GM23338 (cell line): ENCODE measurements around the gene NTN4. TPM values are rescaled to one million over a fixed set of nuclear protein-coding genes. Genes with fewer than 3 reads are reported as not detected.
A peak's percentile ranks its signal among the peaks of the same experiment; 100 is the strongest.

Experiments used
- ATAC-seq: fragments of 200-7000 bp; cut with Tn5 transposase; 3 replicates; pipeline ENCODE4 v1.9.1; 2020
- DNase-seq: peaks from one replicate; pipeline ENCODE4 v3.0.0-alpha.2; 2015; ENCODE audit warnings: low spot score
- H2AFZ ChIP-seq: fragments of 200-600 bp; sonication (generic); 2 replicates; pipeline ENCODE4 v1.8.0; 2016; ENCODE audit warnings: antibody characterized with exemption, mild to moderate bottlenecking, moderate library complexity
- H3F3A ChIP-seq: fragments of 200-600 bp; sonication (generic); replicated peaks from 2 replicates; pipeline ENCODE4 v1.8.0; 2017; ENCODE audit warnings: antibody characterized with exemption, mixed run types, low read depth
- H3K27ac ChIP-seq: fragments of 200-600 bp; sonication (generic); 2 replicates; pipeline ENCODE4 v1.6.1; 2016; ENCODE audit warnings: low read depth
- H3K27me3 ChIP-seq: fragments of 200-600 bp; sonication (generic); 2 replicates; pipeline ENCODE4 v1.8.0; 2016; ENCODE audit warnings: mild to moderate bottlenecking, mixed run types, moderate library complexity; ENCODE audit not compliant: insufficient read depth
- H3K36me3 ChIP-seq: fragments of 200-600 bp; sonication (generic); 2 replicates; pipeline ENCODE4 v1.8.0; 2016; ENCODE audit warnings: mild to moderate bottlenecking; ENCODE audit not compliant: insufficient read depth
- H3K4me1 ChIP-seq: fragments of 200-600 bp; sonication (generic); 2 replicates; pipeline ENCODE4 v1.8.0; 2016; ENCODE audit warnings: mild to moderate bottlenecking, moderate library complexity; ENCODE audit not compliant: insufficient read depth
- H3K4me2 ChIP-seq: fragments of 200-600 bp; sonication (generic); 2 replicates; pipeline ENCODE4 v1.7.1; 2017; ENCODE audit warnings: mixed run types
- H3K4me3 ChIP-seq: fragments of 200-600 bp; sonication (generic); 2 replicates; pipeline ENCODE4 v1.6.1; 2016; ENCODE audit warnings: mixed run types
- H3K79me2 ChIP-seq: fragments of 200-600 bp; sonication (generic); replicated peaks from 2 replicates; pipeline ENCODE4 v1.8.0; 2017; ENCODE audit warnings: mild to moderate bottlenecking; ENCODE audit not compliant: insufficient read depth
- H3K9me2 ChIP-seq: fragments of 200-600 bp; sonication (generic); 2 replicates; pipeline ENCODE4 v1.8.0; 2017; ENCODE audit not compliant: insufficient read depth
- H4K20me1 ChIP-seq: fragments of 200-600 bp; sonication (generic); replicated peaks from 2 replicates; pipeline ENCODE4 v1.8.0; 2017; ENCODE audit warnings: mild to moderate bottlenecking; ENCODE audit not compliant: insufficient read depth
- H3K27ac Mint-ChIP-seq: 2 replicates; pipeline ENCODE4 v1.8.0; 2020; ENCODE audit warnings: inconsistent platforms, mild to moderate bottlenecking, moderate library complexity, mixed read lengths
- H3K27me3 Mint-ChIP-seq: 3 replicates; pipeline ENCODE4 v1.8.0; 2022; ENCODE audit warnings: low read depth, mild to moderate bottlenecking, moderate library complexity, mixed read lengths, inconsistent platforms; ENCODE audit not compliant: insufficient read depth, poor library complexity
- H3K36me3 Mint-ChIP-seq: 3 replicates; pipeline ENCODE4 v1.8.0; 2021; ENCODE audit warnings: low read depth, mild to moderate bottlenecking, inconsistent platforms, moderate library complexity, mixed read lengths
- H3K4me1 Mint-ChIP-seq: 3 replicates; pipeline ENCODE4 v1.8.0; 2020; ENCODE audit warnings: mild to moderate bottlenecking, inconsistent platforms, mixed read lengths
- H3K4me3 Mint-ChIP-seq: 3 replicates; pipeline ENCODE4 v1.8.0; 2021; ENCODE audit warnings: moderate library complexity, mild to moderate bottlenecking, inconsistent platforms, mixed read lengths
- H3K9me3 Mint-ChIP-seq: 3 replicates; pipeline ENCODE4 v1.8.0; 2020; ENCODE audit warnings: moderate library complexity, mild to moderate bottlenecking, inconsistent platforms, mixed read lengths
- CREB1 ChIP-seq: fragments of 250-450 bp; sonication (Bioruptor Pico); IDR thresholded peaks from 2 replicates; pipeline ENCODE4 v1.5.0; 2020; ENCODE audit warnings: low read depth, mild to moderate bottlenecking, moderate library complexity
- JUNB ChIP-seq: IDR thresholded peaks from one replicate; pipeline ENCODE4 v1.6.1; 2016; ENCODE audit warnings: antibody characterized with exemption; ENCODE audit not compliant: unreplicated experiment
- ZNF114 ChIP-seq: fragments of 250-450 bp; sonication (Bioruptor Pico); IDR thresholded peaks from 2 replicates; pipeline ENCODE4 v1.5.0; 2020; ENCODE audit warnings: mild to moderate bottlenecking, moderate library complexity
- polyA plus RNA-seq: library from polyadenylated mRNA; unstranded; fragments of >200 nt; fragmentation: Nextera tagmentation; extraction: Ambion mirVana; gene quantifications from 2 replicates; pipeline ENCODE4 v1.2.1, GENCODE V29; 2016
- total RNA-seq: library from RNA; depleted of rRNA; stranded (reverse); fragments of >200 nt; shearing (Covaris generic); gene quantifications from 2 replicates; pipeline ENCODE4 v1.2.3, GENCODE V29; 2014
- TF ChIP-seq, protein P1 (sequence below), 2 experiments: fragments of 200-600 bp in 1 of 2; sonication (generic) in 1 of 2; conservative IDR thresholded peaks; 2 replicates each; pipeline versions ENCODE4 v1.5.1 to v1.6.1; 2016 to 2017; ENCODE audit warnings: antibody characterized with exemption in 2 of 2, low read depth in 2 of 2, mild to moderate bottlenecking in 2 of 2, moderate library complexity in 1 of 2
- TF ChIP-seq, protein P2 (sequence below): IDR thresholded peaks from 2 replicates; pipeline ENCODE4 v1.6.1; 2016; ENCODE audit warnings: antibody characterized with exemption

Gene NTN4
- total and polyA plus RNA-seq, 2 experiments from 2014 or later, result 1.5 to 3.8 TPM

DNA sequence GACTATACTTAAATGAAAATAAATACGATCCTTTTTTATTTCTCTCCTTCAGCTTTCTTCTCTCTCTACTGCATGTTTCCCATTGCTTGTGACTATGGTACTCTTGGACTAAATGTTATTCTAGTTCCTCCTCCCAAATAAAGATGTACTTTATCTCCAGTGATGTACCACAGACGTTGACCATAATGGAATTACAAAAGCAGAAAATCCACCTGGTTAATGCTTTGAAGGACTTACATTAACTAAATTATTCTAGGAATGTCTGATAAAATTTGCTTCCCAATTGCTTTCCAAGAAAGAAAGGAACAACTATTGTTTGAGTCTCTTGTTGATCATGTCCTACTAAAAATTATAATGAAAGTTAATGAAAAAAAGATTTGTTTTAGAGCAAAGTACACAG, 71.8 kb downstream of the NTN4 start:
- H4K20me1 ChIP-seq, result no peaks in the 10 kb centered on the region
- H3K4me3 Mint-ChIP-seq, result no peak overlapping the region
- ATAC-seq (no peak), DNase-seq (no peak)
- no peak overlapping the region for H3K27ac ChIP-seq
- peaks cover 27% of the 10 kb centered on the region; the same call in 1 of the 2 replicates for H3K4me1 ChIP-seq
- H3K4me3 ChIP-seq, result no peak overlapping the region
- H3K4me2 ChIP-seq, result peak overlapping the region; percentile 2
- no peaks in the 10 kb centered on the region for H3K79me2 ChIP-seq
- H3K4me1 Mint-ChIP-seq, result peaks cover 21% of the 10 kb centered on the region
- no peaks in the 10 kb centered on the region for H3K9me3 Mint-ChIP-seq
- no peaks in the 10 kb centered on the region for H3K27me3 ChIP-seq
- no peaks in the 10 kb centered on the region for H3K36me3 ChIP-seq
- no peaks in the 10 kb centered on the region for H3K36me3 Mint-ChIP-seq
- no peak overlapping the region for H2AFZ ChIP-seq
- no peaks in the 10 kb centered on the region for H3F3A ChIP-seq
- 0 out of 2 replicates have a peak overlapping the region, but pooled peaks have one; percentile 9 for H3K27ac Mint-ChIP-seq
- no peaks in the 10 kb centered on the region for H3K9me2 ChIP-seq
- peaks cover 4% of the 10 kb centered on the region for H3K27me3 Mint-ChIP-seq
- TF ChIP-seq, protein P1, sequence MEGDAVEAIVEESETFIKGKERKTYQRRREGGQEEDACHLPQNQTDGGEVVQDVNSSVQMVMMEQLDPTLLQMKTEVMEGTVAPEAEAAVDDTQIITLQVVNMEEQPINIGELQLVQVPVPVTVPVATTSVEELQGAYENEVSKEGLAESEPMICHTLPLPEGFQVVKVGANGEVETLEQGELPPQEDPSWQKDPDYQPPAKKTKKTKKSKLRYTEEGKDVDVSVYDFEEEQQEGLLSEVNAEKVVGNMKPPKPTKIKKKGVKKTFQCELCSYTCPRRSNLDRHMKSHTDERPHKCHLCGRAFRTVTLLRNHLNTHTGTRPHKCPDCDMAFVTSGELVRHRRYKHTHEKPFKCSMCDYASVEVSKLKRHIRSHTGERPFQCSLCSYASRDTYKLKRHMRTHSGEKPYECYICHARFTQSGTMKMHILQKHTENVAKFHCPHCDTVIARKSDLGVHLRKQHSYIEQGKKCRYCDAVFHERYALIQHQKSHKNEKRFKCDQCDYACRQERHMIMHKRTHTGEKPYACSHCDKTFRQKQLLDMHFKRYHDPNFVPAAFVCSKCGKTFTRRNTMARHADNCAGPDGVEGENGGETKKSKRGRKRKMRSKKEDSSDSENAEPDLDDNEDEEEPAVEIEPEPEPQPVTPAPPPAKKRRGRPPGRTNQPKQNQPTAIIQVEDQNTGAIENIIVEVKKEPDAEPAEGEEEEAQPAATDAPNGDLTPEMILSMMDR (conservative IDR thresholded peaks at IDR 0.05; ENCODE audit: low read depth in 2 of 2), result no peak
- TF ChIP-seq ZNF114, result no peak

DNA sequence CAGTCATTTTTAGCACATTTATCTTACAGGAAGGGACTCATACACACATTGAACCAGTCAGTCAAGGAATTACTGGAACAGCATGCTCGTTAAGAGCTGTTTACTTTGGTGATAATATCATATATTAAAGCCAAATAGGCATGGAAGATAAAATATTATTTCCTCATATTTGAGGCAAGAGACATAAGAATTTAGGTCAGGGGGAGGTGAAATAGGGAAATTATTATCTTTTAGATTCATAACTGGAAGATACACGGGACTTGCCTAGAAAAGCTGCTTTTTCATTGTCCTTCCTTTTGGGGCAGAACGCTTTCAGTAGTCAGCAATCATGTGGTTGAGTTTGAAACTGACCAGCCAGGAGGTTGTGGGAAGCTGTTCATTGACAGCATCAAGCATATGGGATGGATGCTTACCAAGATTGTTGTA, 72.5 kb downstream of the NTN4 start:
- Mint-ChIP-seq H3K36me3 (no peaks in the 10 kb centered on the region), H3K4me1 (peaks cover 18% of the 10 kb centered on the region), H3K27ac (no peak overlapping the region), H3K9me3 (no peaks in the 10 kb centered on the region), H3K4me3 (no peak overlapping the region), H3K27me3 (peaks cover 4% of the 10 kb centered on the region)
- no peaks in the 10 kb centered on the region for H3F3A ChIP-seq
- H3K4me2 ChIP-seq, result no peak overlapping the region
- no peak overlapping the region for H2AFZ ChIP-seq
- ATAC-seq (no peak), DNase-seq (no peak)
- TF ChIP-seq ZNF114, result no peak
- TF ChIP-seq, protein P2, sequence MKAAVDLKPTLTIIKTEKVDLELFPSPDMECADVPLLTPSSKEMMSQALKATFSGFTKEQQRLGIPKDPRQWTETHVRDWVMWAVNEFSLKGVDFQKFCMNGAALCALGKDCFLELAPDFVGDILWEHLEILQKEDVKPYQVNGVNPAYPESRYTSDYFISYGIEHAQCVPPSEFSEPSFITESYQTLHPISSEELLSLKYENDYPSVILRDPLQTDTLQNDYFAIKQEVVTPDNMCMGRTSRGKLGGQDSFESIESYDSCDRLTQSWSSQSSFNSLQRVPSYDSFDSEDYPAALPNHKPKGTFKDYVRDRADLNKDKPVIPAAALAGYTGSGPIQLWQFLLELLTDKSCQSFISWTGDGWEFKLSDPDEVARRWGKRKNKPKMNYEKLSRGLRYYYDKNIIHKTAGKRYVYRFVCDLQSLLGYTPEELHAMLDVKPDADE, result no peak
- H3K4me3 ChIP-seq, result no peak overlapping the region
- H3K27ac ChIP-seq, result peak overlapping the region; percentile 14; the same call in 1 of the 2 replicates
- no peaks in the 10 kb centered on the region for H3K79me2 ChIP-seq
- no peaks in the 10 kb centered on the region for H3K9me2 ChIP-seq
- H3K4me1 ChIP-seq, result peaks cover 22% of the 10 kb centered on the region; the same call in 1 of the 2 replicates
- H4K20me1 ChIP-seq, result no peaks in the 10 kb centered on the region
- H3K27me3 ChIP-seq, result no peaks in the 10 kb centered on the region
- H3K36me3 ChIP-seq, result no peaks in the 10 kb centered on the region

GRCh38 chr12:95717316-95717928, 73.1 kb downstream of the NTN4 start:
- H3K79me2 ChIP-seq, result no peaks in the 10 kb centered on the region
- no peak overlapping the region for H2AFZ ChIP-seq
- H3K4me3 ChIP-seq, result no peak overlapping the region
- peaks cover 4% of the 10 kb centered on the region for H3K27me3 Mint-ChIP-seq
- peaks cover 20% of the 10 kb centered on the region; the same call in 1 of the 2 replicates for H3K4me1 ChIP-seq
- H3K36me3 ChIP-seq, result no peaks in the 10 kb centered on the region
- no peaks in the 10 kb centered on the region for H3K9me2 ChIP-seq
- H3K27ac Mint-ChIP-seq, result no peak overlapping the region
- no peaks in the 10 kb centered on the region for H3F3A ChIP-seq
- H3K9me3 Mint-ChIP-seq, result no peaks in the 10 kb centered on the region
- H3K27me3 ChIP-seq, result no peaks in the 10 kb centered on the region
- H4K20me1 ChIP-seq, result no peaks in the 10 kb centered on the region
- H3K4me1 Mint-ChIP-seq, result peaks cover 17% of the 10 kb centered on the region
- no peaks in the 10 kb centered on the region for H3K36me3 Mint-ChIP-seq
- no peak overlapping the region for H3K4me2 ChIP-seq
- DNase-seq, result no peak
- no peak for ATAC-seq
- H3K27ac ChIP-seq, result no peak overlapping the region
- no peak overlapping the region for H3K4me3 Mint-ChIP-seq
- TF ChIP-seq, protein P2, result no peak
- no peak for TF ChIP-seq JUNB
- no peak for TF ChIP-seq CREB1 (CRISPR knock-in tag)
- no peak for TF ChIP-seq ZNF114
